HG02610 (cell line): Measurements from ENCODE around the gene UQCRFS1.
"Not testable (repeated sequence)": the region's sequence is repeated elsewhere in the genome, so short reads cannot be mapped to it uniquely, and the experiment has no call there.

Source experiments
- ATAC-seq: cut with Tn5 transposase; IDR thresholded peaks from one replicate; pipeline ENCODE4 v1.9.1; 2021; ENCODE audit warnings: mild to moderate bottlenecking, moderate library complexity; ENCODE audit not compliant: unreplicated experiment

The UQCRFS1 gene

GRCh38 chr19:29215322-29215845, 2.4 kb upstream of the UQCRFS1 start:
- no peak for ATAC-seq

- ATAC-seq: no peak
Observed at GRCh38 chr19:29214411-29214810, 1.5 kb upstream of the UQCRFS1 start.

GRCh38 chr19:29212356-29212647, 649 bp downstream of the UQCRFS1 start:
- ATAC-seq: no peak

GRCh38 chr19:29211562-29212355, 1.2 kb downstream of the UQCRFS1 start:
- no peak for ATAC-seq

GRCh38 chr19:29211041-29211440, 1.9 kb downstream of the UQCRFS1 start:
- ATAC-seq: not testable (repeated sequence)

GRCh38 chr19:29210502-29210901, 2.4 kb downstream of the UQCRFS1 start:
- ATAC-seq: not testable (repeated sequence)

GRCh38 chr19:29207403-29208187, 5.4 kb downstream of the UQCRFS1 start:
- not testable (repeated sequence) for ATAC-seq

- no peak for ATAC-seq
Observed at GRCh38 chr19:29206453-29206852, 6.5 kb downstream of the UQCRFS1 start.

- ATAC-seq: no peak
Observed at GRCh38 chr19:29202281-29202680, 10.7 kb downstream of the UQCRFS1 start.

- ATAC-seq: no peak
Observed at GRCh38 chr19:29201855-29202254, 11.1 kb downstream of the UQCRFS1 start.

- ATAC-seq: no peak
Observed at GRCh38 chr19:29194658-29195057, 18.3 kb downstream of the UQCRFS1 start.

- no peak for ATAC-seq
Observed at GRCh38 chr19:29193155-29193554, 19.8 kb downstream of the UQCRFS1 start.

- ATAC-seq: no peak
Observed at GRCh38 chr19:29191005-29191404, 21.9 kb downstream of the UQCRFS1 start.

- no peak for ATAC-seq
Observed at GRCh38 chr19:29189033-29189360, 24.0 kb downstream of the UQCRFS1 start.

GRCh38 chr19:29188289-29189032, 24.5 kb downstream of the UQCRFS1 start:
- no peak for ATAC-seq

- ATAC-seq: no peak
Observed at GRCh38 chr19:29187676-29188075, 25.3 kb downstream of the UQCRFS1 start.

- no peak for ATAC-seq
Observed at GRCh38 chr19:29185427-29185826, 27.5 kb downstream of the UQCRFS1 start.

- ATAC-seq: no peak
Observed at GRCh38 chr19:29176981-29177754, 35.8 kb downstream of the UQCRFS1 start.

GRCh38 chr19:29173896-29174295, 39.1 kb downstream of the UQCRFS1 start:
- ATAC-seq: no peak

- no peak for ATAC-seq
Observed at GRCh38 chr19:29172302-29172701, 40.6 kb downstream of the UQCRFS1 start.

GRCh38 chr19:29171525-29171924, 41.4 kb downstream of the UQCRFS1 start:
- ATAC-seq: no peak
